Peyer's patch (tissue), 4 donors: ENCODE results near the gene UQCR11.

ENCODE experiments used
- POLR2A ChIP-seq, 2 donors: fragments of 450-650 bp; IDR thresholded peaks; one replicate each; pipeline ENCODE4 v1.5.1; 2017; ENCODE audit warnings: antibody characterized with exemption in 2 of 2, mild to moderate bottlenecking in 2 of 2, moderate library complexity in 2 of 2
- TF ChIP-seq, protein P1 (sequence below), 6 experiments: fragments of 450-650 bp in 4 of 6; fragments of 200-600 bp in 2 of 6; sonication (generic) in 1 of 6; IDR thresholded peaks; one replicate each; pipeline ENCODE4 v1.5.1; 2017 to 2019; ENCODE audit warnings: antibody characterized with exemption in 6 of 6, mild to moderate bottlenecking in 3 of 6, moderate library complexity in 1 of 6

DNA sequence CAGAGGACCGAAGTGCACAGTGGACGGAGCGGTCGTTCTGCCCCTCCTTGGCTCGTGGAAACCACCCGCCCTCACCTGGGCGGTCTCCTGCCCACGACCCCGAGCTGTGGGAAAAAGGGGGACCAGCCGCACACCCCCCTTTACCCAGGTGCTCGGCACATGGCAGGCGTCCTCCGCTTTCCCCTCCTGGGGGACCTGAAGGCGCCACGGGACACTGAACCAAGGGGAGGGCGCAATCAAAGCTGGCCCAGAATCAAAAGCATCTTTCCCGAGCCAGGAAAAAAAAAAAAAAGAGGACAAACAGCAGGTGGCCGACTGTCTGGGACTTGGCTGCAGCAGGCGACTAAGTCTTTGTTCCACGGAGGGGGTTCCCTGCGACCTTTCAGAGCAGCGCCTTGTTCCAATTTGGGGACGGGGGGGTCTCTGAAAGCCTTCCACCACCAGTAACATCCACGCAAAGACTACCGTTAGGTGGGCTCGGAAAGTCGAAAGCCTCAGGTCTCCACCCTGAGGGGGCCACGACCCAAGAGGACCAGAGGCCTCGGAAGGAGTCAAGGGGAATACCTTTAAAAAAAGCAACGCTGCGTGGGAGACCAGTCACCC, 13.7 kb downstream of the UQCR11 start:
- TF ChIP-seq POLR2A (IDR thresholded peaks at IDR 0.05), result no peak
- TF ChIP-seq, protein P1, sequence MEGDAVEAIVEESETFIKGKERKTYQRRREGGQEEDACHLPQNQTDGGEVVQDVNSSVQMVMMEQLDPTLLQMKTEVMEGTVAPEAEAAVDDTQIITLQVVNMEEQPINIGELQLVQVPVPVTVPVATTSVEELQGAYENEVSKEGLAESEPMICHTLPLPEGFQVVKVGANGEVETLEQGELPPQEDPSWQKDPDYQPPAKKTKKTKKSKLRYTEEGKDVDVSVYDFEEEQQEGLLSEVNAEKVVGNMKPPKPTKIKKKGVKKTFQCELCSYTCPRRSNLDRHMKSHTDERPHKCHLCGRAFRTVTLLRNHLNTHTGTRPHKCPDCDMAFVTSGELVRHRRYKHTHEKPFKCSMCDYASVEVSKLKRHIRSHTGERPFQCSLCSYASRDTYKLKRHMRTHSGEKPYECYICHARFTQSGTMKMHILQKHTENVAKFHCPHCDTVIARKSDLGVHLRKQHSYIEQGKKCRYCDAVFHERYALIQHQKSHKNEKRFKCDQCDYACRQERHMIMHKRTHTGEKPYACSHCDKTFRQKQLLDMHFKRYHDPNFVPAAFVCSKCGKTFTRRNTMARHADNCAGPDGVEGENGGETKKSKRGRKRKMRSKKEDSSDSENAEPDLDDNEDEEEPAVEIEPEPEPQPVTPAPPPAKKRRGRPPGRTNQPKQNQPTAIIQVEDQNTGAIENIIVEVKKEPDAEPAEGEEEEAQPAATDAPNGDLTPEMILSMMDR (IDR thresholded peaks at IDR 0.05), result no peak
